NCI-H1694 treated with DMSO at 0.1 percent for 48 hours (cell line): ENCODE measurements around the gene POU2F1.

Experiments
- DNase-seq: peaks from one replicate; lab custom pipeline; 2025; lab: John Stamatoyannopoulos, UW

POU2F1 gene

DNA sequence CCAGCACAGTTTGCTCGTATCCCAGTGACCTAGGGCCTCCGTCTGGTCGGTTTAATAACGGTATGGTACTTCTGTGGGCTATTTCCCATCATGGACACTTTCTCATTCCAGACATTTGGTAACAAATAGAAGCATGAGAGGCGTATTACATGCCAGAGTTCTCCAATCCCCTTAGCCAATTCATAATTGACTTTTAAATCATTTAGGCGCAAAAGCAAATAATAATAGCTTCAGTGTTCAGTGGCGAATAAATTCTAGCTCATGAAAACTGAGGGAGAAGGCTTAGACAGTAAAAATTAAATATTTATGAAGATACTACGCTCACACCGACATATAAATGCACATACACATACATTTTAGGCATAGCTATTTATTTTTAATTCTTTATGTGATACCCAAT, 247.1 kb downstream of the POU2F1 start:
- DNase-seq: no peak

DNA sequence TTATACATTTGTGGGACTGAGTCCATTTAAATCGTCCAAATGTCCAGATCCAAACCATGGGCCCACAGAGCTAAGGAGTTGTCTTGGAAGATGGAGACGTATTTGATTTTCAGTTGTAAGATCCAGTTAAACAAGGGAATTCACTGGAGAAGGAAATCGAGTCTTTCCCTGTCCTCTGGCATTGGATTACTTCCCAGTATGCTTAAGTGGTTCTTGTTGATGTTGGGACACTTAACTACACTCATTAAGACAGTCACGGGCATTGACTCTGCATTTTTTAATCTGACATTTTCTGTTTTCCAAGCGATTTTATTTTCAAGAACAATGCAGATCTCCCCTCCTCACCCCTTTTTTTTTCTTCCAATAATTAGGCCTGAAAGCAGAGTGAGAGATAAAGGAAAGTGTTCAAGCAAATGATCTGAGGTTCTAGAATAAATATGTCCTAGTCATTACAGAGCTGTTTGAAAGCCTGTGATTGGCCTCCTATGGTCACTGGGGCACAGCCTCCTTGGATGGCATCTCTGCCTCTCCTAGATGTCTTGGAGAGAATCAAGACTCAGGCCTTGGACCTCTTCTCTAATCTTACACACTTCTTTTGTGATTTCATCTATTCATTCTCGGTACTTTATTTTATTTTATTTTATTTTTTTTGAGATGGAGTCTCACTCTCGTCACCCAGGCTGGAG, 248.7 kb downstream of the POU2F1 start:
- no peak for DNase-seq

DNA sequence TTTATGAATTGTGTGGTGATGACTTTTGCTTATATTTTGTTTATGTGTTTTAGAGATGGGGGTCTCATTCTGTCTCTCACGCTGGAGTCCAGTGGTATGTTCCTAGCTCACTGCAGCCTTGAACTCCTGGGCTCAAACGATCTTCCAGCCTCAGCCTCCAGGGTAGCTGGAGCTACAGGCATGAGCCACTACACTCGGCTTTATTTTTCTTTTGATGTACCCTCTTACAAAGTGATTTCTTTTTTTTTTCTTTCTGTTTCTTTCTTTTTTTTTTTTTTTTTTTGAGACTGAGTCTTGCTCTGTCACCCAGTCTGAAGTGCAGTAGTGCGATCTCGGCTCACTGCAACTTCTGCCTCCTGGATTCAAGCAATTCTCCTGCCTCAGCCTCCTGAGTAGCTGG, 250.9 kb downstream of the POU2F1 start:
- no peak for DNase-seq

DNA sequence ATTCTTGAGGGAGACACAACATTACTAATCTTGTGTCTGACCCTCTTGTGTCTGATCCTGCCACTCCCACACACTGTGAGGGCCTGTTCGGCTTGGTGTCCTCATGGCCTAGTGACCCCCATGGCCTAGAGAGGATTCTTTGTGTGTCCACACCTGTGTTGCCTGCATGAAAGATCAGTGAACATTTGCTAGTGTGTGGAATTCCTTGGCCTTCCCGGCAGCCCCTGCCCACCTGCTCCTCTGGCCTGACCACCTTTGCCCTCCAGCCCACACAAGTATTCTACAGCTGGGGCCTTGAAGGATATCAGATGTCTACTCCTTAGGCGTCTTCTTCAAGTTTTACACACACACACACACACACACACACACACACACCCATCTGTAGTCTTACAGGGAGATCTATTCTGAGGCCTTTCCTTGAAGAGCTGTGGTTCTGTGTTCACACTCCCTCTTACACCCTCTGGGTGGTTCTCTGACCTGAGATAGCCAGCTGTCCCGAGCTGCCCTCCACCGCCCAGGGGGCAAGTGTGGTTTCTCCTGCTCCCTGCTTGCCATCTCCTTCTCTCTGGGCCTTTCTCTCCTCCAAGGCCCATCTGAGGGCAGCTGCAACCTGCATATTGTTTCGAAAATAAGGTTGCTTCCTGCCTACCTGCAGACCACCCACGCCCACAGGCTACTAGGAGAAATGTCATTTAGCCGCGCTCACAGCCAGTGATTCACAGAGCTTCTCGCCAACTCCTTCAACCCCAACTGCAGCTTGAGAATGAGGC, 252.3 kb downstream of the POU2F1 start:
- no peak for DNase-seq

DNA sequence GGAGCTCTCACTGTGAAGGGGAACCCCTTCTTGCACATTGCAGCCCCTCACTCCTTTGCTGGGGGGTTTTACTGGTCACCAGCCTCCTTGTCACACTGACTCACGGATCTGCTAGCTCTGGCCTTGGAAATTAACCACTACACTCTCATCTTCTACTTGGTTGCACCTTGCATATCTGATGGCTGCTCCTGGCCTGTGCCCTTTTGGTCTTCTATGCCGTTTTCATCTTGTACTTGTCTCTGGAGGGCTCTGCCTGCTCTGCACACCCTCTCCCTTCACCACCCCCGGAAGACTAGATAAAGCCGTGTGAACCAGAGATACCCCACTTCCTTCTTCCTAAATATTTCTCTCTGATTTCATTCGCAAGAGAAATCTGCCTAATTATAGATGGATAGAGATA, 253.1 kb downstream of the POU2F1 start:
- no peak for DNase-seq

DNA sequence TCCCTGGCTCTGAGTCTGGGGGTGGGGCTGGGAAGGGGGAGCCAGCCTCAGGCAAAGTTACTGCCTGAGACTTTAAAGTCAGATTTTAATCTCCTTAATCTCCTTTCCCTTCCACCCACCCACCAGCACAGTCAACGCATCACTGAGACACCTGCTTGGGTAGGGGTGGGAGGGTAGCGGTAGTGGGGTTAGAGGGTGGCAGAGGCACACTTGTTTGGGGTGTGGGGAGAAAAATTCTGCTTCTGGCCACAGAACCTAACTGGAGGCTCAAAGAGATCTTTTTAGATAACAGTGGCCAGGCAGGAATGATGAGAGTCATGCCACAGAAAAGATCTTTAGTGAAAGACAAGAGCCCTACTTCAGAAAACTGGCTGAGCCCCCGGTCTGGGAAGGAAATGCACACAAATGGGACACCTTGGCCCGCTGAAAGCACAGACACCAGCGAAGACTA, 253.5 kb downstream of the POU2F1 start:
- no peak for DNase-seq

DNA sequence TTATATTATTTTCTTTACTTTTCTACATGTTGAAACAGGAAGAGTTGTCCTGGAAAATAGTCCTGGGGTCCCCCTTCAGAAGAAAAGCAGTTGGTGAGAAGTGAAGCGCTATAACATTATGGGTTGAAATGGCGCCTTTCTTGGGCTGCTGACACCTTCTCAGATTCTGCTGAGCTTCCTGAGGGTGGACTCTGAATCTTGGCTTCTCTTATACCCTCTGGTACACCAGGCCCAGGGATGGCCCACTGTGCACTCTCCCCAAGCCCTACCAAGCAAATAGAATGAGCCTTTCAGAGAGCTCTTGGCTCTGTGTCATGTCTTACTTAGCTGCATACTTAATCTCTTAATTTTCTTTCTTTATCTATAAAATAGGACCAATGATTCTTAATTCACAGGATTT, 255.4 kb downstream of the POU2F1 start:
- no peak for DNase-seq
